CD14-positive monocyte (primary cell): ENCODE data around the gene CASK. TPM values are rescaled to one million over a fixed set of nuclear protein-coding genes. Genes with fewer than 3 reads are reported as not detected.

ENCODE experiments used
- DNase-seq, 3 donors: peaks; one replicate each; pipeline ENCODE4 v3.0.0-alpha.2; 2011 to 2022
- H2AFZ ChIP-seq: 2 replicates; pipeline ENCODE4 v1.6.0; 2012; ENCODE audit warnings: mild to moderate bottlenecking, low read depth, low read length, inconsistent platforms; ENCODE audit not compliant: insufficient read depth, poor library complexity, severe bottlenecking
- H3K27ac ChIP-seq, 2 donors: 1 replicate in 1 of 2; 2 replicates in 1 of 2; pipeline ENCODE4 v1.5.1; 2012 to 2013; ENCODE audit warnings: low read length in 2 of 2, control low read depth in 1 of 2, inconsistent platforms in 1 of 2, low read depth in 1 of 2, mild to moderate bottlenecking in 1 of 2
- H3K27me3 ChIP-seq, 2 donors: one replicate each; pipeline versions ENCODE4 v1.6.0 to v1.6.1; 2011 to 2013; ENCODE audit warnings: low read length in 2 of 2; ENCODE audit not compliant: control insufficient read depth in 2 of 2, insufficient read depth in 2 of 2
- H3K36me3 ChIP-seq, 2 donors: replicated peaks in 1 of 2; 1 replicate in 1 of 2; 2 replicates in 1 of 2; pipeline versions ENCODE4 v1.5.1 to v1.6.1; 2012 to 2013; ENCODE audit warnings: low read length in 2 of 2, control low read depth in 1 of 2, inconsistent platforms in 1 of 2, mild to moderate bottlenecking in 1 of 2; ENCODE audit not compliant: insufficient read depth in 2 of 2, control insufficient read depth in 1 of 2
- H3K4me1 ChIP-seq, 2 donors: 1 replicate in 1 of 2; 2 replicates in 1 of 2; pipeline versions ENCODE4 v1.5.1 to v1.6.1; 2012 to 2013; ENCODE audit warnings: low read length in 2 of 2, control low read depth in 1 of 2, inconsistent platforms in 1 of 2, mild to moderate bottlenecking in 1 of 2, moderate library complexity in 1 of 2; ENCODE audit not compliant: insufficient read depth in 2 of 2, control insufficient read depth in 1 of 2
- H3K4me2 ChIP-seq: replicated peaks from 2 replicates; pipeline ENCODE3; 2012; ENCODE audit warnings: low read length, moderate library complexity, mild to moderate bottlenecking; ENCODE audit not compliant: poor library complexity, severe bottlenecking; ENCODE audit errors: extremely low read depth
- H3K4me3 ChIP-seq, 3 experiments: fragments of 200-600 bp in 1 of 3; sonication (generic) in 1 of 3; replicated peaks in 1 of 3; 1 replicate in 2 of 3; 2 replicates in 1 of 3; pipeline ENCODE4 v1.5.1; 2011 to 2013; ENCODE audit warnings: low read length in 3 of 3, mild to moderate bottlenecking in 3 of 3, control low read depth in 2 of 3, low read depth in 2 of 3, inconsistent platforms in 1 of 3, moderate library complexity in 1 of 3
- H3K79me2 ChIP-seq: 2 replicates; pipeline ENCODE4 v1.6.0; 2012; ENCODE audit warnings: mild to moderate bottlenecking, control low read depth, inconsistent platforms, low read length, moderate library complexity; ENCODE audit not compliant: insufficient read depth
- H3K9ac ChIP-seq: 2 replicates; pipeline ENCODE4 v1.6.0; 2017; ENCODE audit warnings: low read length, mild to moderate bottlenecking; ENCODE audit not compliant: insufficient read depth, poor library complexity, severe bottlenecking
- H3K9me3 ChIP-seq, 2 donors: replicated peaks in 1 of 2; 1 replicate in 1 of 2; 2 replicates in 1 of 2; pipeline versions ENCODE4 v1.5.1 to v1.6.1; 2012 to 2013; ENCODE audit warnings: low read length in 2 of 2, control low read depth in 1 of 2; ENCODE audit not compliant: control insufficient read depth in 1 of 2, insufficient read depth in 1 of 2
- H4K20me1 ChIP-seq: 2 replicates; pipeline ENCODE4 v1.6.0; 2012; ENCODE audit warnings: mild to moderate bottlenecking, low read length, control low read depth, moderate library complexity; ENCODE audit not compliant: insufficient read depth
- H3K27ac Mint-ChIP-seq, 7 donors: one replicate each; pipeline ENCODE4 v1.8.0; 2020; ENCODE audit warnings: mild to moderate bottlenecking in 7 of 7, mixed read lengths in 7 of 7, moderate library complexity in 6 of 7, inconsistent platforms in 2 of 7
- H3K27me3 Mint-ChIP-seq, 3 donors: one replicate each; pipeline ENCODE4 v1.8.0; 2021 to 2022; ENCODE audit warnings: low read depth in 3 of 3, mild to moderate bottlenecking in 3 of 3, mixed read lengths in 3 of 3, moderate library complexity in 3 of 3, inconsistent platforms in 1 of 3
- H3K36me3 Mint-ChIP-seq, 2 donors: one replicate each; pipeline ENCODE4 v1.8.0; 2020; ENCODE audit warnings: mixed read lengths in 2 of 2, inconsistent platforms in 1 of 2, mild to moderate bottlenecking in 1 of 2
- H3K4me1 Mint-ChIP-seq: one replicate; pipeline ENCODE4 v1.8.0; 2020; ENCODE audit warnings: mild to moderate bottlenecking, mixed read lengths
- H3K4me3 Mint-ChIP-seq, 2 donors: one replicate each; pipeline ENCODE4 v1.8.0; 2020; ENCODE audit warnings: mild to moderate bottlenecking in 2 of 2, mixed read lengths in 2 of 2, moderate library complexity in 1 of 2
- H3K9me3 Mint-ChIP-seq, 7 donors: one replicate each; pipeline ENCODE4 v1.8.0; 2020 to 2022; ENCODE audit warnings: mixed read lengths in 7 of 7, mild to moderate bottlenecking in 6 of 7, moderate library complexity in 6 of 7, inconsistent platforms in 2 of 7
- CTCF ChIP-seq: fragments of 200-600 bp; IDR thresholded peaks from one replicate; pipeline ENCODE4 v1.8.0; 2022; ENCODE audit warnings: antibody characterized with exemption, mild to moderate bottlenecking
- WGBS: methylation state at CpG from one replicate; pipeline ENCODE4 v1.1.5; 2013; ENCODE audit warnings: missing lambda C conversion rate; ENCODE audit not compliant: insufficient coverage; 5-methylcytosine and 5-hydroxymethylcytosine counted together
- intact Hi-C, 2 donors: fragments of 100-400 bp; cut with micrococcal nuclease; formaldehyde crosslinking; loops; one replicate each; pipeline versions ENCODE4 v1.15.0 to v1.15.1; 2023
- polyA plus RNA-seq, 3 donors: library from polyadenylated mRNA; depleted of rRNA in 1 of 3; unstranded in 2 of 3; stranded (reverse) in 1 of 3; fragments of 300-500 nt in 2 of 3; fragments of >200 nt in 1 of 3; fragmentation: Illumina TruSeq in 2 of 3; gene quantifications; 1 replicate in 2 of 3; 2 replicates in 1 of 3; pipeline ENCODE4 v1.2.3, GENCODE V29; 2012 to 2021

The CASK gene
- polyA plus RNA-seq, 3 donors: 0.48 to 7.4 (median 2.5) TPM

- no peaks in the 10 kb centered on the region for H3K27me3 ChIP-seq
- no peaks in the 10 kb centered on the region for H3K4me1 ChIP-seq
- Mint-ChIP-seq H3K36me3 (no peaks in the 10 kb centered on the region), H3K27me3 (peaks cover 0 to 11% (median 6%) of the 10 kb centered on the region in 3 donors), H3K4me1 (peaks cover 4% of the 10 kb centered on the region), H3K9me3 (peaks cover 0 to 11% (median 2%) of the 10 kb centered on the region in 7 donors), H3K4me3 (no peak overlapping the region), H3K27ac (no peak overlapping the region)
- H3K79me2 ChIP-seq: no peaks in the 10 kb centered on the region
- H3K4me2 ChIP-seq: no peak overlapping the region
- no peaks in the 10 kb centered on the region for H4K20me1 ChIP-seq
- no peaks in the 10 kb centered on the region for H3K9me3 ChIP-seq
- H2AFZ ChIP-seq: no peak overlapping the region
- H3K36me3 ChIP-seq: no peaks in the 10 kb centered on the region
- intact Hi-C loops: no loop called here
- no CpG with 5 or more reads among the region's 3 CpGs for WGBS
- H3K27ac ChIP-seq: no peak overlapping the region
- no peak for DNase-seq
- no peak overlapping the region for H3K4me3 ChIP-seq
- no peak overlapping the region for H3K9ac ChIP-seq
- no peak for TF ChIP-seq CTCF
Observed at GRCh38 chrX:41490446-41490845, 432.9 kb downstream of the CASK start.

- intact Hi-C loops: no loop called here
- Histone ChIP-seq H3K4me2 (no peak overlapping the region), H3K9me3 (no peaks in the 10 kb centered on the region), H3K27ac (no peak overlapping the region), H3K4me3 (no peak overlapping the region), H4K20me1 (no peaks in the 10 kb centered on the region), H3K36me3 (no peaks in the 10 kb centered on the region), H2AFZ (no peak overlapping the region), H3K9ac (no peak overlapping the region), H3K4me1 (no peaks in the 10 kb centered on the region), H3K27me3 (no peaks in the 10 kb centered on the region), H3K79me2 (no peaks in the 10 kb centered on the region)
- H3K4me3 Mint-ChIP-seq: no peak overlapping the region
- WGBS: no CpG with 5 or more reads among the region's 5 CpGs
- peaks cover 6% of the 10 kb centered on the region for H3K4me1 Mint-ChIP-seq
- peaks cover 0 to 19% (median 2%) of the 10 kb centered on the region in 7 donors for H3K9me3 Mint-ChIP-seq
- peaks cover 0 to 3% (median 0%) of the 10 kb centered on the region in 3 donors for H3K27me3 Mint-ChIP-seq
- no peak overlapping the region for H3K27ac Mint-ChIP-seq
- H3K36me3 Mint-ChIP-seq: no peaks in the 10 kb centered on the region
- no peak for DNase-seq
- TF ChIP-seq CTCF: no peak
Observed at GRCh38 chrX:41482154-41482850, 441.1 kb downstream of the CASK start.
